Heart left ventricle (tissue), 16 donors: ENCODE results near the gene TMEM72. TPM values are rescaled to one million over a fixed set of nuclear protein-coding genes. Genes with fewer than 3 reads are reported as not detected.

ENCODE experiments used
- ATAC-seq, 4 donors: fragments of 200-7000 bp; cut with Tn5 transposase; one replicate each; pipeline ENCODE4 v1.9.1; 2020 to 2022; ENCODE audit warnings: moderate library complexity in 4 of 4, mild to moderate bottlenecking in 3 of 4, moderate number of reproducible peaks in 1 of 4
- DNase-seq, 5 donors: peaks; one replicate each; pipeline ENCODE4 v3.0.0-alpha.2; 2020
- H3K27ac ChIP-seq, 12 donors: fragments of 200-600 bp; sonication (generic) in 4 of 12; one replicate each; pipeline versions ENCODE4 v1.5.0 to v1.8.0; 2016 to 2022; ENCODE audit warnings: mild to moderate bottlenecking in 2 of 12
- H3K27me3 ChIP-seq, 9 donors: fragments of 200-600 bp; sonication (generic) in 2 of 9; one replicate each; pipeline versions ENCODE4 v1.5.1 to v1.8.0; 2016 to 2022; ENCODE audit warnings: mild to moderate bottlenecking in 3 of 9
- H3K36me3 ChIP-seq, 9 donors: fragments of 200-600 bp; sonication (generic) in 2 of 9; one replicate each; pipeline versions ENCODE4 v1.5.0 to v1.8.0; 2018 to 2022; ENCODE audit warnings: mild to moderate bottlenecking in 2 of 9
- H3K4me1 ChIP-seq, 12 donors: fragments of 200-600 bp; sonication (generic) in 4 of 12; one replicate each; pipeline versions ENCODE4 v1.5.0 to v1.8.0; 2016 to 2022; ENCODE audit warnings: mild to moderate bottlenecking in 3 of 12
- H3K4me3 ChIP-seq, 12 donors: fragments of 200-600 bp; sonication (generic) in 4 of 12; one replicate each; pipeline versions ENCODE4 v1.5.0 to v1.8.0; 2017 to 2022; ENCODE audit warnings: mild to moderate bottlenecking in 9 of 12, moderate library complexity in 4 of 12
- H3K9me3 ChIP-seq, 12 donors: fragments of 200-600 bp; sonication (generic) in 4 of 12; one replicate each; pipeline versions ENCODE4 v1.5.0 to v1.8.0; 2016 to 2022; ENCODE audit warnings: mild to moderate bottlenecking in 1 of 12
- POLR2A ChIP-seq, 2 donors: fragments of 450-650 bp; IDR thresholded peaks; one replicate each; pipeline ENCODE4 v1.6.1; 2017; ENCODE audit warnings: antibody characterized with exemption in 2 of 2, mild to moderate bottlenecking in 2 of 2, moderate library complexity in 2 of 2
- WGBS, 4 donors: extraction: QIAGEN DNeasy Blood & Tissue Kit in 2 of 4; methylation state at CpG; one replicate each; pipeline versions ENCODE4 v1.1.5 to v1.1.7; 2013 to 2018; 5-methylcytosine and 5-hydroxymethylcytosine counted together
- intact Hi-C, 10 donors: fragments of 100-400 bp; cut with DNase I; formaldehyde crosslinking; loops; one replicate each; pipeline versions ENCODE4 v1.11.1 to v1.14.2; 2022
- polyA plus RNA-seq, 2 donors: library from polyadenylated mRNA; stranded (reverse); fragments of 200-250 nt; gene quantifications; one replicate each; pipeline ENCODE4 v1.2.3, GENCODE V29; 2013
- total RNA-seq, 9 donors: library from RNA; depleted of rRNA in 2 of 9; stranded (reverse); fragments of >200 nt in 2 of 9; fragmentation: NEBNext Ultra II Directional in 3 of 9; extraction: Animal tissue kit (Norgen Biotek cat#: 25700) in 3 of 9; gene quantifications; one replicate each; pipeline versions ENCODE4 v1.1.0 to v1.2.4, GENCODE V29; 2016 to 2023
- TF ChIP-seq, protein P1 (sequence below), 12 donors: fragments of 200-600 bp; sonication (generic) in 4 of 12; IDR thresholded peaks; one replicate each; pipeline versions ENCODE4 v1.5.0 to v1.8.0; 2018 to 2022; ENCODE audit warnings: antibody characterized with exemption in 12 of 12, mild to moderate bottlenecking in 5 of 12
- donor health status: ischemic (EF 13 %, LVEDD 7.1; RV severe dilation, severe dysfunction).
- donor health status: healthy with polysubstance abuse.
- donor health status: DM: no; HTN: yes; CAD: no.
- donor health status: DM: no; HTN: no; CAD: no.
- donor health status: ischemic (EF 25% LVEDD 6.9; RV normal size, moderate dysfunction).
- donor health status: ischemic (EF 25% LVEDD 5.7; RV mildly dilated, moderate dysfunction).
- donor health status: healthy.
- donor health status: DM: yes; HTN: yes; CAD: no.
- donor health status: ischemic (EF 35%, LVEDD 5.7; RV mildly dilated, moderate dysfunction).
- donor health status: nonischemic (EF 11% LVEDD 7.7; RV severe dilation, severe dysfunction).
- donor health status: DM: yes; HTN: yes; CAD: no.
- donor health status: PGD.
- donor health status: ischemic (EF 29% LVEDD 5.4; RV normal size, mild dysfunction).
- donor health status: nonischemic (EF 23%, LVEDD 6.1; RV moderate dilation, normal function).

Gene TMEM72
- total and polyA plus RNA-seq, 11 donors: 0.15 to 0.27 TPM; not detected in 9

DNA sequence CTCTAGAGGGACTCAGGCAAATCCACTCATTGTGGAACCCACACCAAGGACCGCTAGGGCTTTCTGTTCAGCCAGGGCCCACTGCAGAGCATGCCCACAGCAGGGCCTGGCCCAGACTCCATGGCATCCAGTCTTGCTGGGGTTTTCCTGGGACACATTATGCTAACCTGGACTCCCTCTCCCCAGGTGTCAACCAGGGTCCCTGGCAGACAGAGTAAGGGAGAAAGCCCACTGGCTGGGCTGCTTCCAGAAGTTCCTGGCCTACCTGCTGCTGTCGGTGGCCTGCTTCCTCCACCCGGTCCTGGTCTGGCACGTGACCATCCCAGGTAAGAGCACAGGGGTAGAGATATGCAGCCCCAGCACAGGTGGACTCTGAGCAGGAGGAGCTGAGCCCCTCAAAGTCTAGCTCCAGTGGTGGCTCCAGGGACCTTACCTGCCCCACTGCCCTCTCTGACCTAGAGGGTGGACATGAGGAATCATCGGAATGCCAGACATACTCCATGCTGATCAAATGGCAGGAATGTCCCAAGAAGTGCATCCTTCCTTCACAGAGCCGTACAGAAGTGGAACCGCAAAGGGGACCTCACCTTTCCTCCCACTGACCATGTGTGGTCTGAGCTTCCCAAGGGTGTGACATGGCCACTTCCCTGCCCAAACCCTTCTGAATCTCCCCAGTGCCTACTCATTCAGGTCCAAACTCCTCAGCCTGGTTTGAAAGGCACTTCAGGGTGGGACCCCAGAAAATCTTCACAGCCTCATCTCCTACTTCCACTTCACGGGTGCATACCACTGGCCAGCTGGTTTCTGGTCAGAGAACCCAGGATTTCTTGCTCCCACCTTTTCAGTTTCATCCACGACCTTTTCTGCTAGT, 22.5 kb downstream of the TMEM72 start:
- Histone ChIP-seq H3K4me1 (peaks cover 0 to 54% (median 39%) of the 10 kb centered on the region in 12 donors), H3K36me3 (no peaks in the 10 kb centered on the region), H3K9me3 (no peaks in the 10 kb centered on the region), H3K4me3 (no peak overlapping the region), H3K27me3 (no peaks in the 10 kb centered on the region), H3K27ac (peak overlapping the region in 4 of 12 donors; percentile 31 to 72 (median 70))
- WGBS, 4 donors: 81 to 95% (median 85%) methylated on average over 7 to 9 of the region's 9 CpGs
- peak in 2 of 5 donors; percentile 14 to 48 for DNase-seq
- intact Hi-C loops: loop anchor here in 9 of 10 donors (2.0 to 5.0 kb wide), 7 partner anchors 25 to 75 kb away; partner anchors contain the start of genes DEPP1 (in 1 of the 9) and RASSF4 (in 1 of the 9)
- ATAC-seq: no peak
- TF ChIP-seq, protein P1, sequence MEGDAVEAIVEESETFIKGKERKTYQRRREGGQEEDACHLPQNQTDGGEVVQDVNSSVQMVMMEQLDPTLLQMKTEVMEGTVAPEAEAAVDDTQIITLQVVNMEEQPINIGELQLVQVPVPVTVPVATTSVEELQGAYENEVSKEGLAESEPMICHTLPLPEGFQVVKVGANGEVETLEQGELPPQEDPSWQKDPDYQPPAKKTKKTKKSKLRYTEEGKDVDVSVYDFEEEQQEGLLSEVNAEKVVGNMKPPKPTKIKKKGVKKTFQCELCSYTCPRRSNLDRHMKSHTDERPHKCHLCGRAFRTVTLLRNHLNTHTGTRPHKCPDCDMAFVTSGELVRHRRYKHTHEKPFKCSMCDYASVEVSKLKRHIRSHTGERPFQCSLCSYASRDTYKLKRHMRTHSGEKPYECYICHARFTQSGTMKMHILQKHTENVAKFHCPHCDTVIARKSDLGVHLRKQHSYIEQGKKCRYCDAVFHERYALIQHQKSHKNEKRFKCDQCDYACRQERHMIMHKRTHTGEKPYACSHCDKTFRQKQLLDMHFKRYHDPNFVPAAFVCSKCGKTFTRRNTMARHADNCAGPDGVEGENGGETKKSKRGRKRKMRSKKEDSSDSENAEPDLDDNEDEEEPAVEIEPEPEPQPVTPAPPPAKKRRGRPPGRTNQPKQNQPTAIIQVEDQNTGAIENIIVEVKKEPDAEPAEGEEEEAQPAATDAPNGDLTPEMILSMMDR (IDR thresholded peaks at IDR 0.05): no peak
- TF ChIP-seq POLR2A (IDR thresholded peaks at IDR 0.05): no peak

DNA sequence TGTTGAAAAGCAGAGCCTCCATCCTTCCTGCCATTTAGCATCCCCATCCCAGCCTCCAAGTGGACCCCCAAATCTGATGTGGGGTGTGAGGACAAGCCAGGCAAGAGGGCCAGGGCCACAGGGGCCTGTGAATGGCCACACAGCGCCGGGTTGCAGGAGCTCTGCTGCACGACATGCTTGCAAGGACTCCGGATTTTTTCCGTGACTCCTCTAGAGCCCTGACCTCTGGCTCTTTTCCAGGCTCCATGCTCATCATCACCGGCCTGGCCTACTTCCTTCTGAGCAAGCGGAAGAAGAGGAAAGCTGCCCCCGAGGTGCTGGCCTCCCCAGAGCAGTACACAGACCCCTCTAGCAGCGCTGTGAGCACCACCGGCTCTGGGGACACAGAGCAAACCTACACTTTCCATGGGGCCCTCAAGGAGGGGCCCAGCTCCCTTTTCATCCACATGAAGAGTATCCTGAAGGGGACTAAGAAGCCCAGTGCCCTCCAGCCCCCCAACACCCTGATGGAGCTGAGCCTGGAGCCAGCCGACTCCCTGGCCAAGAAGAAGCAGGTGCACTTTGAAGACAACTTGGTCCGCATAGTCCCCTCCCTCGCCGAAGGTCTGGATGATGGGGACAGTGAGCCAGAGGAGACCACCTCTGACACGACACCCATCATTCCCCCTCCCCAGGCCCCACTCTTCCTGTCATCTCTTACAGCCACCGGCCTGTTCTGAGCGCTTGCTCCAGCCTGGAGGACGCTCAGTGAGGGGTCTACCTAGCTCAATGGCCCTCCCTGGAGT, 23.5 kb downstream of the TMEM72 start:
- H3K9me3 ChIP-seq: no peaks in the 10 kb centered on the region
- intact Hi-C loops: loop anchor here in 3 of 10 donors (2.0 to 5.0 kb wide), 4 partner anchors 38 to 58 kb away; partner anchors contain the start of gene DEPP1 (in 1 of the 3)
- no peak for TF ChIP-seq POLR2A (IDR thresholded peaks at IDR 0.05)
- TF ChIP-seq, protein P1 (IDR thresholded peaks at IDR 0.05): no peak
- ATAC-seq (peak in 1 of 4 donors; percentile 11), DNase-seq (peak; percentile 45 to 76 (median 70))
- no peaks in the 10 kb centered on the region for H3K27me3 ChIP-seq
- H3K4me3 ChIP-seq: no peak overlapping the region
- 62 to 78% (median 66%) methylated on average over 14 to 18 of the region's 18 CpGs for WGBS, 4 donors
- H3K27ac ChIP-seq: peak overlapping the region in 10 of 12 donors; percentile 44 to 72 (median 68)
- peaks cover 0 to 61% (median 39%) of the 10 kb centered on the region in 12 donors for H3K4me1 ChIP-seq
- H3K36me3 ChIP-seq: no peaks in the 10 kb centered on the region

DNA sequence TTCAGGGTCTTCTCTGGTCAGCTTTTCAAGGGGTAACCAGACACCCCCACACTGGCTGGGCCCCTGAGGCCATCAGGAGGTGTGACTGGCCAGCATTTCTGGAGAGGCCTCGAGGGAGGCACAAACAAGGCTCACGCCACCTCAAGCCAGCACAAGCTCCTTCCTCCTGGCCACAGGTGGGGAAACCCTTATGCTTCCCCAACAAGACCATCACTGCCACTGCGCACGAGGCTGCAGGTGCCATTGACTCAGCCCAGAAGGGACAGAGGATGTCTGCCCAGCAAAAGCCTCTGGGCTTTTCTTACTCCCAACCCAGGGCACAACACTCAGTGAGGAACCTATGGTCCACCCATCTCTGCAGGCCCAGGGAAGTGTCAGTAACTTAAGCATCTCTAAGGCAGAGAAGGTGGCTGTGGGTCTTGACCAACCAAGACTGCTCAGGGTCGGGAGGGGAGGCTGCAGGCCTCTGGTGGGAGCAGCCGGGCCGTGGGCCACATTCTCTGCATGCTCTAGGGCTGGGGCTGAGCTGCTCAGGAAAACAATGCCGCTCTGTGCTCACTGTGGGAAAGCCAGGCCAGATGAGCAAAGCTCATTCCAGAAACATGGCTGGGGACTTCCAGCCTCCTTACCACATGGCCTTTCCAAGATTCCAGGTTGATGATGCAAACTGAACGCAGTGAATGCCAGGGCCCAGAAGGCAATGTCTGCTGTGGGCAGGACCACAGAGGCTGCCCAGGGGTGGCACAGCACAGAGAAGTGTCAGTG, 24.2 kb downstream of the TMEM72 start:
- Histone ChIP-seq H3K27ac (peak overlapping the region in 11 of 12 donors; percentile 31 to 72 (median 67)), H3K36me3 (no peaks in the 10 kb centered on the region), H3K4me1 (peaks cover 0 to 63% (median 39%) of the 10 kb centered on the region in 12 donors), H3K9me3 (no peaks in the 10 kb centered on the region), H3K27me3 (no peaks in the 10 kb centered on the region), H3K4me3 (no peak overlapping the region)
- intact Hi-C loops: loop anchor here in 1 of 10 donors (2.0 kb wide), 1 partner anchor 39 kb away; no protein-coding TSS in a partner anchor
- peak; percentile 65 to 84 (median 82) for ATAC-seq
- 49 to 56% (median 52%) methylated on average over 8 to 9 of the region's 9 CpGs for WGBS, 4 donors
- TF ChIP-seq POLR2A (IDR thresholded peaks at IDR 0.05): no peak
- TF ChIP-seq, protein P1 (IDR thresholded peaks at IDR 0.05): no peak
- peak; percentile 62 to 81 (median 77) for DNase-seq
